Bronchial epithelial cell (primary cell): ENCODE results near the gene CRELD1. TPM values are rescaled to one million over a fixed set of nuclear protein-coding genes. Genes with fewer than 3 reads are reported as not detected.

ENCODE experiments used
- DNase-seq: peaks from one replicate; pipeline ENCODE4 v3.0.0-alpha.2; 2010; ENCODE audit warnings: low read depth
- FAIRE-seq: peaks from 2 replicates; lab custom pipeline; 2011; peaks lifted over from hg19 to GRCh38; lab: Jason Lieb, UNC
- H3K27me3 ChIP-seq: 2 replicates; pipeline ENCODE4 v1.5.1; 2011; ENCODE audit warnings: low read length; ENCODE audit not compliant: control insufficient read depth, insufficient read depth
- H3K36me3 ChIP-seq: 2 replicates; pipeline ENCODE4 v1.5.1; 2011; ENCODE audit warnings: low read length; ENCODE audit not compliant: control insufficient read depth, insufficient read depth
- H3K4me3 ChIP-seq: 2 replicates; pipeline ENCODE4 v1.5.1; 2011; ENCODE audit warnings: mild to moderate bottlenecking, low read depth, low read length, control low read depth
- total RNA-seq: library from RNA; depleted of rRNA; stranded (reverse); fragments of >200 nt; gene quantifications from 2 replicates; pipeline ENCODE4 v1.2.1, GENCODE V29; 2014
- TF ChIP-seq, protein P1 (sequence below): IDR thresholded peaks from 2 replicates; pipeline ENCODE4 v1.5.1; 2011; ENCODE audit warnings: mild to moderate bottlenecking, moderate library complexity, low read length, control low read depth, inconsistent platforms; ENCODE audit not compliant: insufficient read depth, severe bottlenecking

The CRELD1 gene
- total RNA-seq, 1 donor from 2014 or later: 35.8 TPM

- Histone ChIP-seq H3K4me3 (no peak overlapping the region), H3K36me3 (peaks cover 5% of the 10 kb centered on the region), H3K27me3 (no peaks in the 10 kb centered on the region)
- DNase-seq: peak; percentile 99
- TF ChIP-seq, protein P1, sequence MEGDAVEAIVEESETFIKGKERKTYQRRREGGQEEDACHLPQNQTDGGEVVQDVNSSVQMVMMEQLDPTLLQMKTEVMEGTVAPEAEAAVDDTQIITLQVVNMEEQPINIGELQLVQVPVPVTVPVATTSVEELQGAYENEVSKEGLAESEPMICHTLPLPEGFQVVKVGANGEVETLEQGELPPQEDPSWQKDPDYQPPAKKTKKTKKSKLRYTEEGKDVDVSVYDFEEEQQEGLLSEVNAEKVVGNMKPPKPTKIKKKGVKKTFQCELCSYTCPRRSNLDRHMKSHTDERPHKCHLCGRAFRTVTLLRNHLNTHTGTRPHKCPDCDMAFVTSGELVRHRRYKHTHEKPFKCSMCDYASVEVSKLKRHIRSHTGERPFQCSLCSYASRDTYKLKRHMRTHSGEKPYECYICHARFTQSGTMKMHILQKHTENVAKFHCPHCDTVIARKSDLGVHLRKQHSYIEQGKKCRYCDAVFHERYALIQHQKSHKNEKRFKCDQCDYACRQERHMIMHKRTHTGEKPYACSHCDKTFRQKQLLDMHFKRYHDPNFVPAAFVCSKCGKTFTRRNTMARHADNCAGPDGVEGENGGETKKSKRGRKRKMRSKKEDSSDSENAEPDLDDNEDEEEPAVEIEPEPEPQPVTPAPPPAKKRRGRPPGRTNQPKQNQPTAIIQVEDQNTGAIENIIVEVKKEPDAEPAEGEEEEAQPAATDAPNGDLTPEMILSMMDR: no peak
- FAIRE-seq: no peak
Measured at GRCh38 chr3:9976721-9977709, 43.4 kb downstream of the CRELD1 start.

DNA sequence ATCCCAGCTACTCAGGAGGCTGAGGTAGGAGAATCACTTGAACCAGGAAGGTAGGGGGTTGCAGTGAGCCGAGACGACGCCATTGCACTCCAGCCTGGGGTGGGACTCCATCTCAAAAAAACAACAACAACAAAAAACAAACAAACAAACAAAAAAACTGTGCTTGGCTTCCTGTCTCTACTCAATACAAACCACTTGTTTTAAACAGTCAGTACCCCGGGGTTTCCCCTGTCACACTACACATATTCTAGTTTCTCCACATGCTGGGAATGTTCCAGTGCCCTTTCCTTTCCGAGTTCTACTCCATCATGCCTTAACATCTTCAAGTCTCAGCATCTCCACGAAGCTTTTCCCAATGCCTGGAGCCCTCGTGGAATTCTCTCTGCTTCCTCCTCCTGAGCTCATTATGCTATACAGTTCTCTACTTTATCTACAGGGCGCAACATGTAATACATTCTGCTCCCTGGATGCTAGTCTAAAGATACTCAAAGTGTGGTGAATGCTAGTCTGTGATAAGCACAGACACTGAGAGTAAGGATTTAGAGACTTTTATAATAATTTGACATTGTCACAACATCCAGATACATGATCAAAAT is 45.2 kb downstream of the CRELD1 start:
- TF ChIP-seq, protein P1: no peak
- H3K4me3 ChIP-seq: no peak overlapping the region
- DNase-seq: no peak
- FAIRE-seq: no peak
- no peaks in the 10 kb centered on the region for H3K27me3 ChIP-seq
- H3K36me3 ChIP-seq: peaks cover 2% of the 10 kb centered on the region

- Histone ChIP-seq H3K36me3 (peaks cover 3% of the 10 kb centered on the region), H3K4me3 (no peak overlapping the region)
- FAIRE-seq: no peak
Measured at GRCh38 chr3:9980251-9980650, 46.6 kb downstream of the CRELD1 start.

GRCh38 chr3:9986230-9986725 is 52.6 kb downstream of the CRELD1 start:
- TF ChIP-seq, protein P1: no peak
- DNase-seq: no peak
- H3K4me3 ChIP-seq: peak overlapping the region; percentile 67
- no peak for FAIRE-seq
- peaks cover 1% of the 10 kb centered on the region for H3K36me3 ChIP-seq
- no peaks in the 10 kb centered on the region for H3K27me3 ChIP-seq

More at GRCh38 chr3:9980251-9980650, 46.6 kb downstream of the CRELD1 start:
- no peaks in the 10 kb centered on the region for H3K27me3 ChIP-seq
- no peak for DNase-seq
- TF ChIP-seq, protein P1: no peak

GRCh38 chr3:9994086-9994844 is 60.6 kb downstream of the CRELD1 start:
- DNase-seq: peak; percentile 59
- peaks cover 2% of the 10 kb centered on the region for H3K36me3 ChIP-seq
- no peak for FAIRE-seq
- TF ChIP-seq, protein P1: no peak
- H3K4me3 ChIP-seq: no peak overlapping the region
- no peaks in the 10 kb centered on the region for H3K27me3 ChIP-seq
